ENCODE measurements around the gene FBXW11. TPM values are rescaled to one million over a fixed set of nuclear protein-coding genes. Genes with fewer than 3 reads are reported as not detected.

Gene FBXW11
- total and polyA plus RNA-seq, 9 donors = 20.5 to 73.4 (median 53.0) TPM

DNA sequence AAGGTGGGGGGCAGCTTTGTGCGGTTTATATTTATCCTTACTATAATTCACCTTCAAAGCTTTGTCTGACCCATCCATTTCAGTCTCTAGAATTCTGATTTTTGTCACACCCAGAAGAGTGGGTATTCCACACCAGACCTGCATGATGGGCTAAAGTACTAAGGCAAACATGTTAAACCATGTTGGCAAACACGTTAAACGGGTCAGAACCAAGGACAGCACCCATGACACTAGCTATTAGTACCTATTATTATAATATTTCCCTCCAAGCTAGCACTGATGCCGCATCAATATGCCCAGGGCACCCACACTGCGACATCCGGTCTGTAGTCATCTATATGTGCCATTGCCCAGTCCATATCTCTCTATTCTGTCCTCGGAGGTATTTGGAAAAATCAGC is 104.7 kb downstream of the FBXW11 start:
- Histone ChIP-seq H3K27me3 (no peaks in the 10 kb centered on the region), H3K9me3 (no peaks in the 10 kb centered on the region), H3K4me1 (ENCODE audit: insufficient read depth) (no peaks in the 10 kb centered on the region), H3K4me3 (no peak overlapping the region), H3K27ac (no peak overlapping the region), H3K36me3 (no peaks in the 10 kb centered on the region)
- intact Hi-C loops (cut with DNase I) = no loop called here
- no peak for DNase-seq
- no peak for TF ChIP-seq POLR2A (IDR thresholded peaks at IDR 0.05)
- TF ChIP-seq, protein P1, sequence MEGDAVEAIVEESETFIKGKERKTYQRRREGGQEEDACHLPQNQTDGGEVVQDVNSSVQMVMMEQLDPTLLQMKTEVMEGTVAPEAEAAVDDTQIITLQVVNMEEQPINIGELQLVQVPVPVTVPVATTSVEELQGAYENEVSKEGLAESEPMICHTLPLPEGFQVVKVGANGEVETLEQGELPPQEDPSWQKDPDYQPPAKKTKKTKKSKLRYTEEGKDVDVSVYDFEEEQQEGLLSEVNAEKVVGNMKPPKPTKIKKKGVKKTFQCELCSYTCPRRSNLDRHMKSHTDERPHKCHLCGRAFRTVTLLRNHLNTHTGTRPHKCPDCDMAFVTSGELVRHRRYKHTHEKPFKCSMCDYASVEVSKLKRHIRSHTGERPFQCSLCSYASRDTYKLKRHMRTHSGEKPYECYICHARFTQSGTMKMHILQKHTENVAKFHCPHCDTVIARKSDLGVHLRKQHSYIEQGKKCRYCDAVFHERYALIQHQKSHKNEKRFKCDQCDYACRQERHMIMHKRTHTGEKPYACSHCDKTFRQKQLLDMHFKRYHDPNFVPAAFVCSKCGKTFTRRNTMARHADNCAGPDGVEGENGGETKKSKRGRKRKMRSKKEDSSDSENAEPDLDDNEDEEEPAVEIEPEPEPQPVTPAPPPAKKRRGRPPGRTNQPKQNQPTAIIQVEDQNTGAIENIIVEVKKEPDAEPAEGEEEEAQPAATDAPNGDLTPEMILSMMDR (IDR thresholded peaks at IDR 0.05) = no peak
- TF ChIP-seq EP300 (IDR thresholded peaks at IDR 0.05) = no peak
- WGBS, 3 donors = 91 to 93% (median 91%) methylated on average over 7 of the region's 7 CpGs

DNA sequence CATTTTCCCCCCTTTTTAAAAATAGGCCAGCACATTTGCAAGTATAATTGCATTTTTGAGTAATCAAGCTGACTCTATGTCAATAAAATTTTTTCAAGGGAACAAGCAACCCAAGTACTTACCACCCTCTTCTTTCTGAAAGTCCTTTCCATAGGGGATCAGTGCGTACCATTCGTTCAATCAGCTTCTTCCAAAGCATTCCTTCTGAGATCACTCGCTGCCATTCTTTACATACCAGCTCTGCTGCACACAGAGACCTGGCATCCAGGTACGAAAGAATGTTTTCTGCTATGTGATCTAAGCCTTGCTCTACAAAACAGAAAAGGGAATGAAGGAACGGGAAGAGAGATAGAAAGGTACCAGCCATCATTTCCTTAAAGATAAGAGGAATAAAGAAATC is 106.6 kb downstream of the FBXW11 start:
- no peak overlapping the region for H3K27ac ChIP-seq
- no peaks in the 10 kb centered on the region for H3K9me3 ChIP-seq
- H3K4me3 ChIP-seq = no peak overlapping the region
- no peaks in the 10 kb centered on the region for H3K4me1 ChIP-seq (ENCODE audit: insufficient read depth)
- H3K36me3 ChIP-seq = no peaks in the 10 kb centered on the region
- H3K27me3 ChIP-seq = no peaks in the 10 kb centered on the region
- DNase-seq = no peak
- no peak for TF ChIP-seq EP300 (IDR thresholded peaks at IDR 0.05)
- TF ChIP-seq POLR2A (IDR thresholded peaks at IDR 0.05) = no peak
- TF ChIP-seq, protein P1 (IDR thresholded peaks at IDR 0.05) = no peak
- WGBS, 3 donors = 82 to 92% (median 83%) methylated on average over 5 of the region's 5 CpGs
- intact Hi-C loops (cut with DNase I) = no loop called here

DNA sequence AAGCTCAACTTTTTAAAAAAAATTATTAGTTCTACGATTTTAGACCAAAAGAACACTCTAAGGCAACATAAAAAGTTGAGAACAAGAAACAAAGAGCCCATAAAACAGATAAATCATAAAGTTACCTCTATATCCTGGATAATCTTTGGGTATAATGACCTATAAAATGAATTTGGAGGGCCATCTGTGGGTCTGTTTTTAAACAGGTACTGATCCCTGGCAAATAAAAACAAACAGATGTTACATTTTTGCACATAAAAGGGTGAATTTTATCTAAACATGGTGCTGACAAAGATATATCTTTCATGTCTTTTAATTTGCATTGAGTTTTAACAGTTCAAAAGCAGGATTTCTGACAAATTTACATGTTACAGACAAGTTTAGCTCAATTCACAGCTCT is 107.6 kb downstream of the FBXW11 start:
- H3K9me3 ChIP-seq = no peaks in the 10 kb centered on the region
- TF ChIP-seq EP300 (IDR thresholded peaks at IDR 0.05) (no peak), POLR2A (IDR thresholded peaks at IDR 0.05) (no peak)
- TF ChIP-seq, protein P1 (IDR thresholded peaks at IDR 0.05) = no peak
- H3K27ac ChIP-seq = no peak overlapping the region
- no peak overlapping the region for H3K4me3 ChIP-seq
- H3K27me3 ChIP-seq = no peaks in the 10 kb centered on the region
- 32 to 56% (median 50%) methylated on average over 1 of the region's 1 CpG for WGBS, 3 donors
- H3K36me3 ChIP-seq = no peaks in the 10 kb centered on the region
- intact Hi-C loops (cut with DNase I) = no loop called here
- DNase-seq = no peak
- H3K4me1 ChIP-seq (ENCODE audit: insufficient read depth) = peaks cover 2% of the 10 kb centered on the region

DNA sequence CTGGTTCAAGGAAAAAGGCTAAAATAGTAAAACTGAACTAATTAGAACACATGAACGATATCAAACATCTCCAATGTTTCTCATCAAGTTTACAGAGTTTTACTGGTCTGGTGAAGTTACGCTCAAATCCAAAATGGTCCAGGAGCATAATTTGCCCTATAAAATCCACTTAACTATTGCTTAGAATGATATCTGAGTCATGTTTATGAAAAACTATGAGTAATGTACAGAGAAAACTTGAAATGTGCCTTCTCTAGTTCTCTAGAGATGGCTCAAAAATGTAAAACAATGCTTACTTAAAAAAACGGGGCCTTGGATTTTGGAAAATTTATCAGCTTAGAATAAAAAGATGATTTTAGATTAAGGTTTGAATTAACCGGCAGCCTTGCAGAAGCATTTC is 108.1 kb downstream of the FBXW11 start:
- TF ChIP-seq, protein P1 (IDR thresholded peaks at IDR 0.05) = no peak
- no peak for TF ChIP-seq POLR2A (IDR thresholded peaks at IDR 0.05)
- TF ChIP-seq EP300 (IDR thresholded peaks at IDR 0.05) = no peak
- Histone ChIP-seq H3K9me3 (no peaks in the 10 kb centered on the region), H3K27me3 (no peaks in the 10 kb centered on the region), H3K4me1 (ENCODE audit: insufficient read depth) (peaks cover 2% of the 10 kb centered on the region), H3K4me3 (no peak overlapping the region), H3K27ac (no peak overlapping the region), H3K36me3 (no peaks in the 10 kb centered on the region)
- DNase-seq = no peak
- 59 to 77% (median 72%) methylated on average over 4 of the region's 4 CpGs for WGBS, 3 donors
- intact Hi-C loops (cut with DNase I) = no loop called here

DNA sequence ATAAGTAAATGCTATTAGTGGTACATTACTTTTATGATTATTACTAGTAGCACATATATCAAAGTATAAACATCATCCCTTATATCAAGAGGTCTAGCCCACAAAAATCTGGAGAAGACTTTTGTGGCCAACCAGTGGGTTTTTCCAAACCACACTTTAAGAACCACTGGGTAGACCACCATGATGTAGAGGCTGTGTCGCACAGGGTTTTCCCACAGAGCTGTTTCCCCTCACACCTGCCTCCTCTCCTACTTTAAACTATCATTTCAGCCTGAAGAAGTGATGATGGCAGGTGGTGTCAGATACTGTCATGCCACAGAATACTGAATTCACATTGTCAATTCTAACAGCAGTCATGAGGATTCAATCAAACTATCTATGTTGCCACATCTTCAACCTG is 109.2 kb downstream of the FBXW11 start:
- no peak for TF ChIP-seq POLR2A (IDR thresholded peaks at IDR 0.05)
- TF ChIP-seq, protein P1 (IDR thresholded peaks at IDR 0.05) = no peak
- TF ChIP-seq EP300 (IDR thresholded peaks at IDR 0.05) = no peak
- H3K4me1 ChIP-seq (ENCODE audit: insufficient read depth) = peaks cover 2% of the 10 kb centered on the region
- intact Hi-C loops (cut with DNase I) = no loop called here
- no peaks in the 10 kb centered on the region for H3K27me3 ChIP-seq
- no peaks in the 10 kb centered on the region for H3K36me3 ChIP-seq
- H3K4me3 ChIP-seq = no peak overlapping the region
- no peak for DNase-seq
- no peaks in the 10 kb centered on the region for H3K9me3 ChIP-seq
- no peak overlapping the region for H3K27ac ChIP-seq
- WGBS, 3 donors = 100% methylated on average over 1 of the region's 1 CpG
